ENCODE measurements around the gene NCKAP5.

The NCKAP5 gene

GRCh38 chr2:133271105-133271504 is 297.2 kb downstream of the NCKAP5 start:
- no peak overlapping the region for H3K9ac ChIP-seq (ENCODE audit: low read depth in 1 of 2, low read length in 2 of 2)
- H3K36me3 ChIP-seq (ENCODE audit: control insufficient read depth in 1 of 2, insufficient read depth in 2 of 2, low read length in 2 of 2): no peaks in the 10 kb centered on the region
- H3K27ac ChIP-seq (ENCODE audit: low read depth, low read length): no peak overlapping the region
- H3K27me3 ChIP-seq (ENCODE audit: control insufficient read depth in 1 of 2, insufficient read depth in 2 of 2, low read length in 2 of 2): peaks cover 0 to 2% of the 10 kb centered on the region in 2 donors
- no peak overlapping the region for H3K4me3 ChIP-seq (ENCODE audit: low read depth in 1 of 2, low read length in 2 of 2)
- no peaks in the 10 kb centered on the region for H3K4me1 ChIP-seq (ENCODE audit: control insufficient read depth in 1 of 2, insufficient read depth in 2 of 2, low read length in 2 of 2)
- H3K9me3 ChIP-seq (ENCODE audit: control insufficient read depth in 1 of 2, low read length in 2 of 2): no peaks in the 10 kb centered on the region

DNA sequence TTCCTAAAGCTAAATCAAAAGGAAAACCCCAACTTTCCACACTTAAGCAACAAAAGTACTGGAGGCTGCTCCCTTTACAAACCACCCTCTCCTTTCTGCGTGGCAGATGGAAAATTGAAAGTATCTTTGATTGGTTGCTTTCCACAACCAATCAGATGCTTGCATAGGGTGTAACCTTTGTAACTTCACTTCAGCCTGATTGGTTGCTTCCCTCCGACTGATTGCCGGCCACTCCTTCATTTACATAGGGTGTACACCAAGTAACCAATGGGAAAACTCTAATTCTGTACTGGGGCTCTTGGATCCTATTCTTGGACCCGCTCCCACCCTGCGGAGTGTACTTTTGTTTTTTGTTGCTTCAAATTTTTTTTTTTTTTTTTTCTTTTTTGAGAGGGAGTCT is 297.7 kb downstream of the NCKAP5 start:
- H3K4me1 ChIP-seq (ENCODE audit: control insufficient read depth in 1 of 2, insufficient read depth in 2 of 2, low read length in 2 of 2): no peaks in the 10 kb centered on the region
- H3K36me3 ChIP-seq (ENCODE audit: control insufficient read depth in 1 of 2, insufficient read depth in 2 of 2, low read length in 2 of 2): no peaks in the 10 kb centered on the region
- H3K27ac ChIP-seq (ENCODE audit: low read depth, low read length): no peak overlapping the region
- no peak overlapping the region for H3K4me3 ChIP-seq (ENCODE audit: low read depth in 1 of 2, low read length in 2 of 2)
- no peaks in the 10 kb centered on the region for H3K9me3 ChIP-seq (ENCODE audit: control insufficient read depth in 1 of 2, low read length in 2 of 2)
- H3K9ac ChIP-seq (ENCODE audit: low read depth in 1 of 2, low read length in 2 of 2): no peak overlapping the region
- H3K27me3 ChIP-seq (ENCODE audit: control insufficient read depth in 1 of 2, insufficient read depth in 2 of 2, low read length in 2 of 2): peaks cover 0 to 3% of the 10 kb centered on the region in 2 donors

GRCh38 chr2:133266926-133267590 is 301.2 kb downstream of the NCKAP5 start:
- H3K36me3 ChIP-seq (ENCODE audit: control insufficient read depth in 1 of 2, insufficient read depth in 2 of 2, low read length in 2 of 2): no peaks in the 10 kb centered on the region
- no peak overlapping the region for H3K9ac ChIP-seq (ENCODE audit: low read depth in 1 of 2, low read length in 2 of 2)
- H3K27ac ChIP-seq (ENCODE audit: low read depth, low read length): no peak overlapping the region
- no peaks in the 10 kb centered on the region for H3K9me3 ChIP-seq (ENCODE audit: control insufficient read depth in 1 of 2, low read length in 2 of 2)
- no peaks in the 10 kb centered on the region for H3K4me1 ChIP-seq (ENCODE audit: control insufficient read depth in 1 of 2, insufficient read depth in 2 of 2, low read length in 2 of 2)
- peaks cover 0 to 3% of the 10 kb centered on the region in 2 donors for H3K27me3 ChIP-seq (ENCODE audit: control insufficient read depth in 1 of 2, insufficient read depth in 2 of 2, low read length in 2 of 2)
- H3K4me3 ChIP-seq (ENCODE audit: low read depth in 1 of 2, low read length in 2 of 2): no peak overlapping the region

DNA sequence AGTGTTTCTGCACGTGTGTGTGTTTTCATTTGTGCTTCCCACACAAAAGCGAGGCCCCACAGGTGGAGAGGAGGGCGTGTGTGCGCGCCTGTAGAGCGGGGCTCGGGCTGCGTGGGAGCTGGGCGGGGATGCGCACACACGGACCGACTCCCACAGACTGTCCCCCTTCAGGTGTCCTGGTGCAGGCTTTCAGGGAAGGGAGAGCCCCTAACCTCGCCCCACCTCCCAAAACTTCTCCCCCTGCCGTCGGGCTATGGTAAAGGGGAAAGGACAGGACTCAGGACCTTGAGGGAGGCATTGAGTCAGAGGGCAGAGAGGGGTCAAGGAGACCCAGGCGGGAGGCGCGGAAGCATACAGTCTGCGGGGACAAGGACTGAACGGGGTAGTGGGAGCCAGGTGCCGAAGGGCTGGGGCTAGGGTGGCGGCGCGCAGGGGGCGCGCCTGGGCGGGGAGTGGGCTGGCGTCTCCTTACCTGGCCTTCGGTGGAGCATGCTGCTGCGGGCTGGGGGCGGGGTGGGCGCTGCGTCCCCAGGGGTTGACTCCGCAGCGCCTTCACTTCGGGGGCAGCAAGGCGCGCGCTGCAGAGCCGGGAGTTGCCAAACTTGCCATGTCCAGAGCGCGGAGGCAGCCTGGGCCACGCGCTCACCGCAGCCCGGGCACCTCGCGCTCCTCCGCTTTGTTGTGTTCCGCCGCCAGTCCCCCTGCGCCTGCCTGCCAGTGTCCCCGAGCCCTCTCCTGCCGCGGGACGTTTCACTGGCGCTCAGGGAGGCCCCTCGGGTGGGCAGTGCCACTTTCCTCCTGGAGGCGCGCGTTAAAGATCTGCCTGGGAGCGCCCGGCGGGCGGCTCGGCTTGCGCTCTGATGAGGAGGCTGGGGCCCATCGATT is 302.0 kb downstream of the NCKAP5 start:
- Histone ChIP-seq H3K9me3 (ENCODE audit: control insufficient read depth in 1 of 2, low read length in 2 of 2) (no peaks in the 10 kb centered on the region), H3K36me3 (ENCODE audit: control insufficient read depth in 1 of 2, insufficient read depth in 2 of 2, low read length in 2 of 2) (no peaks in the 10 kb centered on the region), H3K4me3 (ENCODE audit: low read depth in 1 of 2, low read length in 2 of 2) (peak overlapping the region; percentile 19 to 51), H3K9ac (ENCODE audit: low read depth in 1 of 2, low read length in 2 of 2) (no peak overlapping the region), H3K4me1 (ENCODE audit: control insufficient read depth in 1 of 2, insufficient read depth in 2 of 2, low read length in 2 of 2) (no peaks in the 10 kb centered on the region), H3K27me3 (ENCODE audit: control insufficient read depth in 1 of 2, insufficient read depth in 2 of 2, low read length in 2 of 2) (peaks cover 0 to 3% of the 10 kb centered on the region in 2 donors), H3K27ac (ENCODE audit: low read depth, low read length) (no peak overlapping the region)

DNA sequence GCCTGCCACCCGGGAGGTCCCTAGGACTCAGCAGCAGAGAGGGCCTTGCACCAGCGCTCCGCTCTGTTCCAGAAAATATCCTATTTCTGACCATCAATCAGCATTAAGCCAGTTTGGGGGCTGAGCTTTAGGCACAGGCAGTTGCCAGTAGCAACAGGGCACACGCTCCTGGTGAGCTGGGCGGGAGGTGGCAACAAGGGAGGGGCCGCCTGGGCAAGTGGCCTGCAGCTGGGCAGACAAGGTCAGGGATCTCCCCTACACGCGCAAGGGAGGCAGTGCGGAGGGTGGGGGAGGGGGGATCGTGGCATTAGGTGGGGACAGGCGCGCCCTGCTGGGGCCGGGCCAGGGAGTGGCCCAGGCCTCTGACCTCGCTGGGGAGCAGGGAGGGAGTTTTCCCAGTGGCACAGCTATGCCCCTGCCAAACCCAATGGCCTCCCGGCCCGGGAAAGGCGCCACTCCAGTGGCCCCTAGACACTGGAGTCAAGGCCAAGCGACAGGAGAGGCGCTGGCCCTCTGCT is 302.8 kb downstream of the NCKAP5 start:
- Histone ChIP-seq H3K9me3 (ENCODE audit: control insufficient read depth in 1 of 2, low read length in 2 of 2) (no peaks in the 10 kb centered on the region), H3K9ac (ENCODE audit: low read depth in 1 of 2, low read length in 2 of 2) (no peak overlapping the region), H3K27me3 (ENCODE audit: control insufficient read depth in 1 of 2, insufficient read depth in 2 of 2, low read length in 2 of 2) (peaks cover 0 to 3% of the 10 kb centered on the region in 2 donors), H3K4me1 (ENCODE audit: control insufficient read depth in 1 of 2, insufficient read depth in 2 of 2, low read length in 2 of 2) (no peaks in the 10 kb centered on the region), H3K36me3 (ENCODE audit: control insufficient read depth in 1 of 2, insufficient read depth in 2 of 2, low read length in 2 of 2) (no peaks in the 10 kb centered on the region), H3K27ac (ENCODE audit: low read depth, low read length) (no peak overlapping the region), H3K4me3 (ENCODE audit: low read depth in 1 of 2, low read length in 2 of 2) (no peak overlapping the region)

DNA sequence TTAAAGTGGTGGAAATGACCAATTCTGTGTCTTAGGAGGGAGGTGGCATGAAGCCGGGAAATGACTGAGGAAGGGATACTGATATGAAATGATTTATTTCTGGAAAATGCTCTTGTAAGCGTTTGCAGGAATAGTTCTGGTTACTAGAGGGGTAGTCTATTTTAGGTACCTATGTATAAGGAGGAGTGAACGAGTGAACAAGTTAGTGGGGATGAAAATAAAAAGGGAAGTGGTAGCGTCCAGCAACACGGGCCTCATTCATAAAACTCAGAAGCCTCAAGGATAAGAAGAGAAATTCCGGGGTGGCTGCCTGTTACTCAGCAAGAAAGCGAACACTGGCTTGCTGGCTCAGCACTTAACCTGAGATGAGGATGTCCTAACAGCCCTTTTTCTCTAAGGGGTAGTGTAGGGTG is 303.3 kb downstream of the NCKAP5 start:
- Histone ChIP-seq H3K9me3 (ENCODE audit: control insufficient read depth in 1 of 2, low read length in 2 of 2) (no peaks in the 10 kb centered on the region), H3K4me1 (ENCODE audit: control insufficient read depth in 1 of 2, insufficient read depth in 2 of 2, low read length in 2 of 2) (no peaks in the 10 kb centered on the region), H3K36me3 (ENCODE audit: control insufficient read depth in 1 of 2, insufficient read depth in 2 of 2, low read length in 2 of 2) (no peaks in the 10 kb centered on the region), H3K4me3 (ENCODE audit: low read depth in 1 of 2, low read length in 2 of 2) (no peak overlapping the region), H3K9ac (ENCODE audit: low read depth in 1 of 2, low read length in 2 of 2) (no peak overlapping the region), H3K27me3 (ENCODE audit: control insufficient read depth in 1 of 2, insufficient read depth in 2 of 2, low read length in 2 of 2) (peaks cover 0 to 3% of the 10 kb centered on the region in 2 donors), H3K27ac (ENCODE audit: low read depth, low read length) (no peak overlapping the region)

- no peak overlapping the region for H3K27ac ChIP-seq (ENCODE audit: low read depth, low read length)
- peaks cover 0 to 3% of the 10 kb centered on the region in 2 donors for H3K27me3 ChIP-seq (ENCODE audit: control insufficient read depth in 1 of 2, insufficient read depth in 2 of 2, low read length in 2 of 2)
- H3K9me3 ChIP-seq (ENCODE audit: control insufficient read depth in 1 of 2, low read length in 2 of 2): no peaks in the 10 kb centered on the region
- H3K4me3 ChIP-seq (ENCODE audit: low read depth in 1 of 2, low read length in 2 of 2): no peak overlapping the region
- no peaks in the 10 kb centered on the region for H3K4me1 ChIP-seq (ENCODE audit: control insufficient read depth in 1 of 2, insufficient read depth in 2 of 2, low read length in 2 of 2)
- H3K36me3 ChIP-seq (ENCODE audit: control insufficient read depth in 1 of 2, insufficient read depth in 2 of 2, low read length in 2 of 2): no peaks in the 10 kb centered on the region
- no peak overlapping the region for H3K9ac ChIP-seq (ENCODE audit: low read depth in 1 of 2, low read length in 2 of 2)
Observed at GRCh38 chr2:133262893-133263292, 305.4 kb downstream of the NCKAP5 start.

DNA sequence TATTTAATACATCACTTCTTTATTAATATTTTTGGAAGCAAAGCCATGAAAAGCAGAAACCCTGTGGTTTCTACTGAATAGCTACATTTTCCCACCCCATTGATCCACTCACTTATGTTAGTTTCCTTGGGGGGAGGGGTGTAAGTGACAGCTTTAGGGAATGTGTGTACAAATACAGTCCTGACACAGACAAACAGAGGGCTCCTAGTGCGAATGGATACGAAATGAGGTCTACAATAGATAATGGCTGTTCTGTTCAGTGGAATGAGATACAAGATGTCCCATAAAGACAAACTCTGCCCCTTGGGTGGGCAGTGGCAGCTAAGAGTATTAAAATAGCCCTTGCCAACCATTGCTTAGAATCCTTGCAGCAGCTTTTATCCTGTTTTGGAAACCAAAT is 312.9 kb downstream of the NCKAP5 start:
- Histone ChIP-seq H3K9me3 (ENCODE audit: control insufficient read depth in 1 of 2, low read length in 2 of 2) (no peaks in the 10 kb centered on the region), H3K36me3 (ENCODE audit: control insufficient read depth in 1 of 2, insufficient read depth in 2 of 2, low read length in 2 of 2) (no peaks in the 10 kb centered on the region), H3K9ac (ENCODE audit: low read depth in 1 of 2, low read length in 2 of 2) (no peak overlapping the region), H3K4me1 (ENCODE audit: control insufficient read depth in 1 of 2, insufficient read depth in 2 of 2, low read length in 2 of 2) (no peaks in the 10 kb centered on the region), H3K27ac (ENCODE audit: low read depth, low read length) (no peak overlapping the region), H3K4me3 (ENCODE audit: low read depth in 1 of 2, low read length in 2 of 2) (no peak overlapping the region), H3K27me3 (ENCODE audit: control insufficient read depth in 1 of 2, insufficient read depth in 2 of 2, low read length in 2 of 2) (no peaks in the 10 kb centered on the region)

- Histone ChIP-seq H3K4me3 (ENCODE audit: low read depth in 1 of 2, low read length in 2 of 2) (no peak overlapping the region), H3K9ac (ENCODE audit: low read depth in 1 of 2, low read length in 2 of 2) (no peak overlapping the region), H3K36me3 (ENCODE audit: control insufficient read depth in 1 of 2, insufficient read depth in 2 of 2, low read length in 2 of 2) (no peaks in the 10 kb centered on the region), H3K27me3 (ENCODE audit: control insufficient read depth in 1 of 2, insufficient read depth in 2 of 2, low read length in 2 of 2) (no peaks in the 10 kb centered on the region), H3K9me3 (ENCODE audit: control insufficient read depth in 1 of 2, low read length in 2 of 2) (no peaks in the 10 kb centered on the region), H3K4me1 (ENCODE audit: control insufficient read depth in 1 of 2, insufficient read depth in 2 of 2, low read length in 2 of 2) (no peaks in the 10 kb centered on the region), H3K27ac (ENCODE audit: low read depth, low read length) (no peak overlapping the region)
Observed at GRCh38 chr2:133253793-133254192, 314.5 kb downstream of the NCKAP5 start.

- Histone ChIP-seq H3K9ac (ENCODE audit: low read depth in 1 of 2, low read length in 2 of 2) (no peak overlapping the region), H3K4me1 (ENCODE audit: control insufficient read depth in 1 of 2, insufficient read depth in 2 of 2, low read length in 2 of 2) (no peaks in the 10 kb centered on the region), H3K27me3 (ENCODE audit: control insufficient read depth in 1 of 2, insufficient read depth in 2 of 2, low read length in 2 of 2) (no peaks in the 10 kb centered on the region), H3K27ac (ENCODE audit: low read depth, low read length) (no peak overlapping the region), H3K9me3 (ENCODE audit: control insufficient read depth in 1 of 2, low read length in 2 of 2) (no peaks in the 10 kb centered on the region), H3K36me3 (ENCODE audit: control insufficient read depth in 1 of 2, insufficient read depth in 2 of 2, low read length in 2 of 2) (no peaks in the 10 kb centered on the region), H3K4me3 (ENCODE audit: low read depth in 1 of 2, low read length in 2 of 2) (no peak overlapping the region)
Observed at GRCh38 chr2:133252780-133253355, 315.4 kb downstream of the NCKAP5 start.
